Heart left ventricle (tissue), 16 donors: ENCODE measurements around the gene CENATAC. TPM values are rescaled to one million over a fixed set of nuclear protein-coding genes. Genes with fewer than 3 reads are reported as not detected.

Experiments used
- ATAC-seq, 4 donors: fragments of 200-7000 bp; cut with Tn5 transposase; one replicate each; pipeline ENCODE4 v1.9.1; 2020 to 2022; ENCODE audit warnings: moderate library complexity in 4 of 4, mild to moderate bottlenecking in 3 of 4, moderate number of reproducible peaks in 1 of 4
- DNase-seq, 5 donors: peaks; one replicate each; pipeline ENCODE4 v3.0.0-alpha.2; 2020
- H3K27ac ChIP-seq, 12 donors: fragments of 200-600 bp; sonication (generic) in 4 of 12; one replicate each; pipeline versions ENCODE4 v1.5.0 to v1.8.0; 2016 to 2022; ENCODE audit warnings: mild to moderate bottlenecking in 2 of 12
- H3K27me3 ChIP-seq, 9 donors: fragments of 200-600 bp; sonication (generic) in 2 of 9; one replicate each; pipeline versions ENCODE4 v1.5.1 to v1.8.0; 2016 to 2022; ENCODE audit warnings: mild to moderate bottlenecking in 3 of 9
- H3K36me3 ChIP-seq, 9 donors: fragments of 200-600 bp; sonication (generic) in 2 of 9; one replicate each; pipeline versions ENCODE4 v1.5.0 to v1.8.0; 2018 to 2022; ENCODE audit warnings: mild to moderate bottlenecking in 2 of 9
- H3K4me1 ChIP-seq, 12 donors: fragments of 200-600 bp; sonication (generic) in 4 of 12; one replicate each; pipeline versions ENCODE4 v1.5.0 to v1.8.0; 2016 to 2022; ENCODE audit warnings: mild to moderate bottlenecking in 3 of 12
- H3K4me3 ChIP-seq, 12 donors: fragments of 200-600 bp; sonication (generic) in 4 of 12; one replicate each; pipeline versions ENCODE4 v1.5.0 to v1.8.0; 2017 to 2022; ENCODE audit warnings: mild to moderate bottlenecking in 9 of 12, moderate library complexity in 4 of 12
- H3K9me3 ChIP-seq, 12 donors: fragments of 200-600 bp; sonication (generic) in 4 of 12; one replicate each; pipeline versions ENCODE4 v1.5.0 to v1.8.0; 2016 to 2022; ENCODE audit warnings: mild to moderate bottlenecking in 1 of 12
- CTCF ChIP-seq, 12 donors: fragments of 200-600 bp; sonication (generic) in 4 of 12; IDR thresholded peaks; one replicate each; pipeline versions ENCODE4 v1.5.0 to v1.8.0; 2018 to 2022; ENCODE audit warnings: antibody characterized with exemption in 12 of 12, mild to moderate bottlenecking in 5 of 12
- POLR2A ChIP-seq, 2 donors: fragments of 450-650 bp; IDR thresholded peaks; one replicate each; pipeline ENCODE4 v1.6.1; 2017; ENCODE audit warnings: antibody characterized with exemption in 2 of 2, mild to moderate bottlenecking in 2 of 2, moderate library complexity in 2 of 2
- WGBS, 4 donors: extraction: QIAGEN DNeasy Blood & Tissue Kit in 2 of 4; methylation state at CpG; one replicate each; pipeline versions ENCODE4 v1.1.5 to v1.1.7; 2013 to 2018; 5-methylcytosine and 5-hydroxymethylcytosine counted together
- intact Hi-C, 10 donors: fragments of 100-400 bp; cut with DNase I; formaldehyde crosslinking; loops; one replicate each; pipeline versions ENCODE4 v1.11.1 to v1.14.2; 2022
- polyA plus RNA-seq, 2 donors: library from polyadenylated mRNA; stranded (reverse); fragments of 200-250 nt; gene quantifications; one replicate each; pipeline ENCODE4 v1.2.3, GENCODE V29; 2013
- total RNA-seq, 9 donors: library from RNA; depleted of rRNA in 2 of 9; stranded (reverse); fragments of >200 nt in 2 of 9; fragmentation: NEBNext Ultra II Directional in 3 of 9; extraction: Animal tissue kit (Norgen Biotek cat#: 25700) in 3 of 9; gene quantifications; one replicate each; pipeline versions ENCODE4 v1.1.0 to v1.2.4, GENCODE V29; 2016 to 2023
- donor health status: ischemic (EF 13 %, LVEDD 7.1; RV severe dilation, severe dysfunction).
- donor health status: healthy with polysubstance abuse.
- donor health status: DM: no; HTN: yes; CAD: no.
- donor health status: DM: no; HTN: no; CAD: no.
- donor health status: ischemic (EF 25% LVEDD 6.9; RV normal size, moderate dysfunction).
- donor health status: ischemic (EF 25% LVEDD 5.7; RV mildly dilated, moderate dysfunction).
- donor health status: healthy.
- donor health status: DM: yes; HTN: yes; CAD: no.
- donor health status: ischemic (EF 35%, LVEDD 5.7; RV mildly dilated, moderate dysfunction).
- donor health status: nonischemic (EF 11% LVEDD 7.7; RV severe dilation, severe dysfunction).
- donor health status: DM: yes; HTN: yes; CAD: no.
- donor health status: PGD.
- donor health status: ischemic (EF 29% LVEDD 5.4; RV normal size, mild dysfunction).
- donor health status: nonischemic (EF 23%, LVEDD 6.1; RV moderate dilation, normal function).

The CENATAC gene
- total and polyA plus RNA-seq, 11 donors = 7.9 to 27.3 (median 11.7) TPM

- TF ChIP-seq CTCF (IDR thresholded peaks at IDR 0.05) = no peak
- no peak for TF ChIP-seq POLR2A (IDR thresholded peaks at IDR 0.05)
- no peaks in the 10 kb centered on the region for H3K27me3 ChIP-seq
- H3K9me3 ChIP-seq = no peaks in the 10 kb centered on the region
- ATAC-seq = peak in 1 of 4 donors; percentile 18
- peaks cover 0 to 99% (median 94%) of the 10 kb centered on the region in 9 donors for H3K36me3 ChIP-seq
- 77 to 96% (median 89%) methylated on average over 4 to 6 of the region's 6 CpGs for WGBS, 4 donors
- no peak overlapping the region for H3K27ac ChIP-seq
- H3K4me1 ChIP-seq = peaks cover 0 to 21% (median 8%) of the 10 kb centered on the region in 12 donors
- no peak overlapping the region for H3K4me3 ChIP-seq
- intact Hi-C loops = no loop called here
- DNase-seq = no peak
These were observed 13.6 kb downstream of the CENATAC start for GRCh38 chr11:119011476-119012053.

GRCh38 chr11:119012629-119013170, 14.8 kb downstream of the CENATAC start:
- Histone ChIP-seq H3K4me3 (no peak overlapping the region), H3K27ac (no peak overlapping the region), H3K4me1 (peaks cover 0 to 25% (median 18%) of the 10 kb centered on the region in 12 donors), H3K9me3 (no peaks in the 10 kb centered on the region), H3K36me3 (peaks cover 0 to 95% (median 88%) of the 10 kb centered on the region in 9 donors), H3K27me3 (no peaks in the 10 kb centered on the region)
- DNase-seq = no peak
- intact Hi-C loops = no loop called here
- TF ChIP-seq CTCF (IDR thresholded peaks at IDR 0.05) (no peak), POLR2A (IDR thresholded peaks at IDR 0.05) (no peak)
- no peak for ATAC-seq
- WGBS, 4 donors = 77 to 83% (median 80%) methylated on average over 3 of the region's 3 CpGs

- 93 to 96% (median 94%) methylated on average over 17 of the region's 17 CpGs for WGBS, 4 donors
- Histone ChIP-seq H3K27me3 (no peaks in the 10 kb centered on the region), H3K27ac (no peak overlapping the region), H3K9me3 (no peaks in the 10 kb centered on the region), H3K4me3 (no peak overlapping the region), H3K36me3 (peaks cover 0 to 78% (median 71%) of the 10 kb centered on the region in 9 donors), H3K4me1 (peaks cover 1 to 28% (median 19%) of the 10 kb centered on the region in 12 donors)
- ATAC-seq = no peak
- TF ChIP-seq POLR2A (IDR thresholded peaks at IDR 0.05) (no peak), CTCF (IDR thresholded peaks at IDR 0.05) (no peak)
- intact Hi-C loops = no loop called here
- no peak for DNase-seq
These were observed 16.4 kb downstream of the CENATAC start for GRCh38 chr11:119014209-119014924.

GRCh38 chr11:119015054-119015611, 17.2 kb downstream of the CENATAC start:
- Histone ChIP-seq H3K27me3 (no peaks in the 10 kb centered on the region), H3K36me3 (peaks cover 0 to 70% (median 67%) of the 10 kb centered on the region in 9 donors), H3K4me3 (no peak overlapping the region), H3K9me3 (no peaks in the 10 kb centered on the region), H3K27ac (no peak overlapping the region), H3K4me1 (peaks cover 7 to 36% (median 26%) of the 10 kb centered on the region in 12 donors)
- 59 to 69% (median 68%) methylated on average over 8 of the region's 8 CpGs for WGBS, 4 donors
- intact Hi-C loops = no loop called here
- DNase-seq (no peak), ATAC-seq (no peak)
- no peak for TF ChIP-seq POLR2A (IDR thresholded peaks at IDR 0.05)
- TF ChIP-seq CTCF (IDR thresholded peaks at IDR 0.05) = peak in 1 of 12 donors; percentile 19
